Renal cortex interstitium (tissue), 11 donors: ENCODE data around the gene INPP5D. TPM values are rescaled to one million over a fixed set of nuclear protein-coding genes. Genes with fewer than 3 reads are reported as not detected.
"Not testable (repeated sequence)": the region's sequence is repeated elsewhere in the genome, so short reads cannot be mapped to it uniquely, and the experiment has no call there.

ENCODE experiments used
- DNase-seq, 11 donors: peaks; one replicate each; pipeline ENCODE4 v3.0.0-alpha.2; 2013; ENCODE audit warnings: low read depth in 9 of 11, low spot score in 4 of 11; ENCODE audit errors: extremely low read depth in 1 of 11
- polyA plus RNA-seq, 3 donors: library from polyadenylated mRNA; unstranded; fragments of 120-200 nt; gene quantifications; one replicate each; pipeline ENCODE4 v1.2.1, GENCODE V29; 2013; ENCODE audit not compliant: insufficient read length in 3 of 3

The INPP5D gene
- polyA plus RNA-seq, 3 donors = 6.1 to 10.8 (median 6.9) TPM

- DNase-seq = no peak
These were observed 87.7 kb downstream of the INPP5D start for GRCh38 chr2:233147829-233148167.

GRCh38 chr2:233148354-233148753 lies 88.2 kb downstream of the INPP5D start:
- DNase-seq = no peak

- no peak for DNase-seq
These were observed 92.4 kb downstream of the INPP5D start for GRCh38 chr2:233152541-233152940.

GRCh38 chr2:233153146-233153798 lies 93.1 kb downstream of the INPP5D start:
- no peak for DNase-seq

GRCh38 chr2:233156001-233156400 lies 95.9 kb downstream of the INPP5D start:
- DNase-seq = no peak

DNA sequence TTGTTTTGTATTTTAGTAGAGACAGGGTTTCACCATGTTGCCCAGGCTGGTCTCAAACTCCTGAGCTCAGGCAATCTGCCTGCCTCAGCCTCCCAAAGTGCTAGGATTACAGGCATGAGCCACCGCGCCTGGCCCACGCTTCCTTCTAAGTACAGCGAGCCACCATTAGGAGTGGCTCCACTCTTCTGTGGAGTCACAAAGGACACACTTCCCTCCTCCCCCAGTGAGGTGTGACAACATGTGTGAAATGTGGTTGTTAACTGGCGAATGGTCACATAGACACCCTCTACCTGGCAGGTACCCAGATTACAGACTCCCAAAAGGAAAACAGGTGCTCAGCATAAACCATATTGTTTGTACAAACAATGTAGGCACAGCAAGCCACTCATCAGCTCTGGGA lies 96.3 kb downstream of the INPP5D start:
- DNase-seq = not testable (repeated sequence)

DNA sequence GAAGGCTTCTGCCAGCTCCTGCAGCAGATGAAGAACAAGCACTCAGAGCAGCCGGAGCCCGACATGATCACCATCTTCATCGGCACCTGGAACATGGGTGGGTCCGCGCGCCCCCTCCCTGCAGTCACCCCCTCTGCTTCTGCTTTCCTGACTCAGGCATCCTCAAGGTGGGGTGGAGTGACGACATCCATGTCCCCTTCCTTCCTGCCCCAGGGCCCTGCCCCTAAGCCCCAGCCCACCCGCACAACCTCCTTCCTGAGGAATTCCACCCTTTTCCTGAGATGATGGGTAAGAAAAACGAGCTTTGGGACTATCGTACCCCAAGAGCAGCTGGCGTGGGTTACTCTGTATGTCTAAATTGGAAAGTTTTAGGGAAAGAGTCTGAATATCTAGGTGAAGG lies 101.6 kb downstream of the INPP5D start:
- DNase-seq = no peak

DNA sequence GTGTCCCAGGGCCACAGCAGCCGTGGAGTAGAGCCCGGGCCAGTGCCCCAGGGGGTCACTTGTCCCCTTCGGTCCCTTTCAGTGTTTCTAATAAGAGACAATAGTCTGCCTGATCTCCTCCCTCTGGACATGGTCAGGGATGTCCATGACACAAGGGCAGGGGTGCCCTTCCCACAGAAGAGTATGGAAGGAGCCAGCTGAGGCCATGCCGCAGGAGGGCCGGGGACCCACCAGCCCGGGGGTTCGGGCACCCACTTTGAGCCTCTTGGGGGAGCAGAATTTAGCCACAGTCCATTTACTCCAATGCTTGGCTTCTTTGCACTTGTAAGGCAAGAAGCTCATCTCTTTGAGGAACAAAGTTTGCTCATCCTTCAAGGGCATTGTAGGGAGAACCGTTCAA lies 102.6 kb downstream of the INPP5D start:
- no peak for DNase-seq

- DNase-seq = peak in 5 of 11 donors; percentile 9 to 19 (median 11)
These were observed 103.5 kb downstream of the INPP5D start for GRCh38 chr2:233163486-233164103.

- no peak for DNase-seq
These were observed 104.0 kb downstream of the INPP5D start for GRCh38 chr2:233164128-233164635.

GRCh38 chr2:233164967-233165366 lies 104.8 kb downstream of the INPP5D start:
- no peak for DNase-seq

DNA sequence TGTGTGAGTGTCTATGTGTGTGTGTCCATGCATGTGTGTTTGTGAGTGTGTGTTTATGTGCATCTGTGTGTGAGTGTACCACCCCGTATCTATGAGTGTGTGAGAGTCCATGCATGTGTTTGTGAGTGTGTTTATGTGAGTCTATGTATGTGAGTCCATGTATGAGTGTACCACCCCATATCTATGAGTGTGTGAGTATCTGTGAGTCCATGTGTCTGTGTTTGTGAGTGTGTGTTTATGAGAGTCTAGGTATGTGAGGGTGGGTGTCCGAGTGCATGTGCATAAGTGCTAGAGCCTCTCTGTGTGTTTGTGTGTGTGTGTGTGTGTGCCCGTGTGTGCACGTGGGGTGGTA lies 105.4 kb downstream of the INPP5D start:
- no peak for DNase-seq

DNA sequence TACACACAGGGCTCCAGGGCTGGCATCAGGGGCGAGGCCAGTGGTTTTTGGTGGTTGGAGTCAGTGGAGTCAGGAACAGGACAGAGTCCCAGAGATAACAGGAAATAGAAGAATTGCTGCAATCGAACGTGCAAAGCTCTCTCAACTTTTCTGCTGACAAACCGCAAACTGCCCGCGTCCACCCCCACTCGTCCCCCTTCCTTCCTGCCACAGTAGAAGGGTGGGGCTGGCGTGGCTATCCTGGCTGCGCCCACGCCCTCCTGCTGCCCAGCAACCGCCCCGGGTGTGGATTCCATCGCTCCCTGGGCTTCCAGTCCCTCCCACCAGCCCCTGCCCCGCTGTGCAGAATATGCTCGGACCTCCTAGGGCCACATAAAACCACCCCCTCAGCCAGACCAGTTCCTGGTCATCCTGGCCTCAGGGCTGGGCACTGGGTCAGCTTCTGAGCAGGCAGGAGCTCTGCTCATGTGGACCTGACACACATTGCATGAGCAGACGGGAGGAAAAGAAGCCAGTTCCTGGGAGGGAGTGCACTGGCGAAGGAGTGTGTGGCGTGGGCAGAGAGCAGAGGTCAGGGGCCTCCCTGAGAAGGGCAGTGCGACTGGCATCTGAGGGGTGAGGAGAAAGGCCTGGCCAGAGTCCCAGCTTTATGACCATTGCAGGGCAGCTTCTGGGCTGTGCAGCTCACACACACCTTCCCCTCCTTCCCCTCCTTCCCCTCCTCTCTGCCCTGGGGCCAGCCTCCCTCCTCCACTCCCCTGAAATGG lies 105.9 kb downstream of the INPP5D start:
- peak in 1 of 11 donors; percentile 21 for DNase-seq

GRCh38 chr2:233168445-233168844 lies 108.3 kb downstream of the INPP5D start:
- no peak for DNase-seq

DNA sequence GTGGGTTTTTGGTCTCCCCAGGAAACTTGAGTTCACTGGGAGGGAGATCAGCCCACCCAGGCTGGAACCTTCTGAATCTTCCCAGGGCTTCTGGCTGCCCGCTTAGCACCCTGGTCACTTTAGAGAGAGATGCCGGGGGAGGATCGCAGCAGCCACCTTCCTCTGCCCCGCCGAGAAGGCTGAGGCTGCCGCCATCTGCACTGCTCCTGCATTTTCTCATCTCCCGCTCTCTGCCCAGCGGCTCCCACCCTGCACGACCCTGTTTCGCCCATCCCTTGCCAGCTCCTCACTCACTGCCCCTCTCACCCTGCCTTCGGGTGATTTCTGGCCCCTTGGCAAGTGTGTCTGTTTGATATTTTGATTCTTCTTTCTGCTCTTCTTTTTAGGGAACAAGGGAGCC lies 108.8 kb downstream of the INPP5D start:
- DNase-seq = no peak

DNA sequence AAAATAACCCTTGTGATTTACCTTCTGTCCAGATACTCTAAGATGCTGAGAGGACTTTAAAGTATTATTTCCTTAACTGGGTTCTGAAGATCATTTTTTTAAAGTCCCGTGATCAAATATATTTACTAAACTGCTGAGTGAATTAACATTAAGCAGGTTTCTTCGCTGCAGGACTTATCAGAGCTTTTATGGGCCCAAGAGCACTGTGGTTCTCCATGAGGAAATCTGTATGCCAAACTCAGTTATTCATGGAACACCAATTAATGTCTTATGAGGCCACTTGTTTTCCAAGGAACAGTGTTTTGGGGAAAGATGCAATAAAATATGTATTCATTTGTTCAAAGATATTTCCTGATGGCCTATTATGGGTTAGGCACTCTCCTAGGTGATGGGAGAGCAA lies 111.2 kb downstream of the INPP5D start:
- DNase-seq = no peak

- no peak for DNase-seq
These were observed 113.0 kb downstream of the INPP5D start for GRCh38 chr2:233173115-233173514.

- DNase-seq = no peak
These were observed 114.0 kb downstream of the INPP5D start for GRCh38 chr2:233174137-233174536.

DNA sequence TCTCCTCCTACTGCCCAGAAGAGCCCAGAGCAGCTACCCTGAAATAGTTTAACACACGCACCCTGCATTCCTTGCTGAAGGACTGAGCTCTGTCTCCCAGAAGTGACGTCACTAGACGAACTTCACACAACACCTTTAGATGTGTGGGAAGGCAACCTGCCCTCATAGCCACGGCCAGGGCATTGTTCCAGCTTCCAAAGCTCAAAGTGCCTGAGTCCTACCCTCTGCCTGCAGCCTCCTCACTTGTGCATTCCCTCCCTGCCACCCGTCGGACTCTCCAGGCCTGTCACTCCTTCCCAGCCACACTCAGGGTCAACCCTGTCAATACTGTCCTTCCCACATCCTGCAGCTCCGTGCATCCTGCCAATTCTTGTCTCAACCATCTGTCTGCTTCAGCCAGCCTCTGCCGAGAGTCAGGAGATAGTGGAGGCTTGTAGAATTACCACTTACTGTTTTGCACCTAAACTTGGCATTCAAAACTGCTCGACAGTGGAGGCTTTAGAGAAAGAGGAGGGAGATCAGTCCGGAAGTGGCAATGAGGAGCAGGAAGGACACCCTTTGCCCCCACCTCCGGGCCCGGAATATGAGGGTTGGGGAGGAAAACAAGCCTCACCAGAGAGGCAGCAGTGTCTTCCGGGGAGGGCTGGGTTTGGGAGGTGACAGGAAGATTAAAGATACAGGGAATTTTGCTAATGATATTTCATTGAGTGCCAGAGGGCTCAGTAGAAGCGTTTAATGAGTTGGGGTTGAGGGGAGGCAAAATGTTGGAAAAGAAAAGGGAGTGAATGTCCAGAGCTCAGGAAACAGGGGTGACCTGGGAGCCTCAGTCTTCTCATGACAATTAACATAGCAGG lies 119.1 kb downstream of the INPP5D start:
- DNase-seq = no peak
